ENCODE results near the gene JAM2. TPM values are rescaled to one million over a fixed set of nuclear protein-coding genes. Genes with fewer than 3 reads are reported as not detected.

JAM2 gene
- total and polyA plus RNA-seq, 10 of the 15 experiments (the other 5 are each of a cell fraction or from before 2014, with no cell fraction given): 2.1 to 30.4 (median 8.6) TPM

DNA sequence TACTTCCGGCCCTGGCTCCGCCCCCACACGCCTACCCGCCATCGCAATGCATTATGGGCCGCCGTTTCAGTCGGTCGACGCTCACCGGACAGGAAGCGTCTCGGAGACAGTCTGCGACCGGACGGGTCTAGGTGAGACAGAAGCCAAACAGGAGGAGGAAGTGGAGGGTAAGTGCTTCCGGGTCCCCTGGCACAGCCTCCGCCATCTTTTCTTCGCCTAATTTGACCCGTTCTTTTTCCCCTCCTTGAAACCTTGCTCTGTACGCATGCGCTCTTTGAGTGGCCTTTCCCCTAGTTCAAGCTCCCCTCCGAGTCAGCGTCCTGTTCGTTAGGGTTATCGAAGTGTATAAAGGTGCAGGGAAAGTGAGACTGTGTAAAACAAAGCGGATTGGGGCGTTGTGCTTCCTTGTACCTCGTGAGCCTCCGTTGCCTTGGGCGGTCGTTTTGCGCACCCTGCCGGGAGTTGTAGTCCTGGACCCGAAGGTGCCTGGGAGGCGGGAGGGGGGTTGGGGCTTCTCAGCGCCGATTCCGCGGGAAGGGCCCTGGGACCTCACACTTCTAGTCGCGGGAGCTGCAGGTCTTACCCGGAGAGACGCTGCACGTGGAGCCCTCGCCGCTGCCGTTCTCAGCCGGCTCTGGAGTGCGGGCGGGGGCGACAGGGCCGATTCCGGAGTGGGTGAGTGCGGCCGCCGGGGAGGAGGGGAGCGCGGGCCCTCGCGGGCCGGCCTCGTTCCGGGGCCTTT lies 96.0 kb downstream of the JAM2 start, which contains the start of the genes ATP5PF and GABPA (continued):
- TF ChIP-seq, protein P1, sequence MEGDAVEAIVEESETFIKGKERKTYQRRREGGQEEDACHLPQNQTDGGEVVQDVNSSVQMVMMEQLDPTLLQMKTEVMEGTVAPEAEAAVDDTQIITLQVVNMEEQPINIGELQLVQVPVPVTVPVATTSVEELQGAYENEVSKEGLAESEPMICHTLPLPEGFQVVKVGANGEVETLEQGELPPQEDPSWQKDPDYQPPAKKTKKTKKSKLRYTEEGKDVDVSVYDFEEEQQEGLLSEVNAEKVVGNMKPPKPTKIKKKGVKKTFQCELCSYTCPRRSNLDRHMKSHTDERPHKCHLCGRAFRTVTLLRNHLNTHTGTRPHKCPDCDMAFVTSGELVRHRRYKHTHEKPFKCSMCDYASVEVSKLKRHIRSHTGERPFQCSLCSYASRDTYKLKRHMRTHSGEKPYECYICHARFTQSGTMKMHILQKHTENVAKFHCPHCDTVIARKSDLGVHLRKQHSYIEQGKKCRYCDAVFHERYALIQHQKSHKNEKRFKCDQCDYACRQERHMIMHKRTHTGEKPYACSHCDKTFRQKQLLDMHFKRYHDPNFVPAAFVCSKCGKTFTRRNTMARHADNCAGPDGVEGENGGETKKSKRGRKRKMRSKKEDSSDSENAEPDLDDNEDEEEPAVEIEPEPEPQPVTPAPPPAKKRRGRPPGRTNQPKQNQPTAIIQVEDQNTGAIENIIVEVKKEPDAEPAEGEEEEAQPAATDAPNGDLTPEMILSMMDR (IDR thresholded peaks at IDR 0.05 in 2 of 3, conservative IDR thresholded peaks at IDR 0.05 in 1 of 3; ENCODE audit: control insufficient read depth in 2 of 3, extremely low read depth in 1 of 3, insufficient read depth in 1 of 3, low read depth in 3 of 3, low read length in 3 of 3): no peak
- TF ChIP-seq STAT3 (IDR thresholded peaks at IDR 0.05; ENCODE audit: low read depth, low read length): no peak
- TF ChIP-seq RFX5 (IDR thresholded peaks at IDR 0.05; ENCODE audit: low read depth, low read length): no peak
- peak; percentile 72 for TF ChIP-seq MAX (IDR thresholded peaks at IDR 0.05; ENCODE audit: low read depth, low read length)
- 0 out of 2 replicates have a peak, but pooled peaks have one; percentile 0 for TF ChIP-seq MEF2A (IDR thresholded peaks at IDR 0.05; ENCODE audit: insufficient read depth, low read depth, low read length)
- no peak for TF ChIP-seq PAX8 (IDR thresholded peaks at IDR 0.05)
- TF ChIP-seq SIX5 (IDR thresholded peaks at IDR 0.05; ENCODE audit: low read depth, low read length, severe bottlenecking): peak; percentile 77
- no peak for TF ChIP-seq EZH2 (IDR thresholded peaks at IDR 0.05; ENCODE audit: borderline replicate concordance, control insufficient read depth, low read depth, low read length)
- TF ChIP-seq ZNF217 (IDR thresholded peaks at IDR 0.05): no peak
- no peak for TF ChIP-seq KDM1A (IDR thresholded peaks at IDR 0.05; ENCODE audit: borderline replicate concordance)
- no peak for TF ChIP-seq ZNF24 (IDR thresholded peaks at IDR 0.05)
- peak; percentile 50 for TF ChIP-seq NRF1 (conservative IDR thresholded peaks at IDR 0.05; ENCODE audit: low read depth, low read length)
- no peak for TF ChIP-seq MEF2B (IDR thresholded peaks at IDR 0.05; ENCODE audit: partially characterized antibody, poor library complexity, severe bottlenecking)
- TF ChIP-seq CREB1 (IDR thresholded peaks at IDR 0.05; ENCODE audit: low read depth): peak; percentile 82
- no peak for TF ChIP-seq EED (IDR thresholded peaks at IDR 0.05; ENCODE audit: low read depth)
- peak; percentile 74; the same call in 1 of the 2 replicates for TF ChIP-seq STAT1 (conservative IDR thresholded peaks at IDR 0.05)
- TF ChIP-seq HDAC6 (IDR thresholded peaks at IDR 0.05; ENCODE audit: unreplicated experiment): no peak
- peak; percentile 98 for TF ChIP-seq IKZF1 (conservative IDR thresholded peaks at IDR 0.05)
- peak; percentile 95; the same call in 1 of the 2 replicates for TF ChIP-seq RB1 (IDR thresholded peaks at IDR 0.05; ENCODE audit: borderline replicate concordance)
- TF ChIP-seq, protein P2, sequence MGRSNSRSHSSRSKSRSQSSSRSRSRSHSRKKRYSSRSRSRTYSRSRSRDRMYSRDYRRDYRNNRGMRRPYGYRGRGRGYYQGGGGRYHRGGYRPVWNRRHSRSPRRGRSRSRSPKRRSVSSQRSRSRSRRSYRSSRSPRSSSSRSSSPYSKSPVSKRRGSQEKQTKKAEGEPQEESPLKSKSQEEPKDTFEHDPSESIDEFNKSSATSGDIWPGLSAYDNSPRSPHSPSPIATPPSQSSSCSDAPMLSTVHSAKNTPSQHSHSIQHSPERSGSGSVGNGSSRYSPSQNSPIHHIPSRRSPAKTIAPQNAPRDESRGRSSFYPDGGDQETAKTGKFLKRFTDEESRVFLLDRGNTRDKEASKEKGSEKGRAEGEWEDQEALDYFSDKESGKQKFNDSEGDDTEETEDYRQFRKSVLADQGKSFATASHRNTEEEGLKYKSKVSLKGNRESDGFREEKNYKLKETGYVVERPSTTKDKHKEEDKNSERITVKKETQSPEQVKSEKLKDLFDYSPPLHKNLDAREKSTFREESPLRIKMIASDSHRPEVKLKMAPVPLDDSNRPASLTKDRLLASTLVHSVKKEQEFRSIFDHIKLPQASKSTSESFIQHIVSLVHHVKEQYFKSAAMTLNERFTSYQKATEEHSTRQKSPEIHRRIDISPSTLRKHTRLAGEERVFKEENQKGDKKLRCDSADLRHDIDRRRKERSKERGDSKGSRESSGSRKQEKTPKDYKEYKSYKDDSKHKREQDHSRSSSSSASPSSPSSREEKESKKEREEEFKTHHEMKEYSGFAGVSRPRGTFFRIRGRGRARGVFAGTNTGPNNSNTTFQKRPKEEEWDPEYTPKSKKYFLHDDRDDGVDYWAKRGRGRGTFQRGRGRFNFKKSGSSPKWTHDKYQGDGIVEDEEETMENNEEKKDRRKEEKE (IDR thresholded peaks at IDR 0.05): no peak
- TF ChIP-seq GABPA (IDR thresholded peaks at IDR 0.05; ENCODE audit: low read depth): peak; percentile 99
- peak; percentile 94 for TF ChIP-seq RELB (IDR thresholded peaks at IDR 0.05; ENCODE audit: low read depth)
- TF ChIP-seq, protein P3, sequence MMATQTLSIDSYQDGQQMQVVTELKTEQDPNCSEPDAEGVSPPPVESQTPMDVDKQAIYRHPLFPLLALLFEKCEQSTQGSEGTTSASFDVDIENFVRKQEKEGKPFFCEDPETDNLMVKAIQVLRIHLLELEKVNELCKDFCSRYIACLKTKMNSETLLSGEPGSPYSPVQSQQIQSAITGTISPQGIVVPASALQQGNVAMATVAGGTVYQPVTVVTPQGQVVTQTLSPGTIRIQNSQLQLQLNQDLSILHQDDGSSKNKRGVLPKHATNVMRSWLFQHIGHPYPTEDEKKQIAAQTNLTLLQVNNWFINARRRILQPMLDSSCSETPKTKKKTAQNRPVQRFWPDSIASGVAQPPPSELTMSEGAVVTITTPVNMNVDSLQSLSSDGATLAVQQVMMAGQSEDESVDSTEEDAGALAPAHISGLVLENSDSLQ (IDR thresholded peaks at IDR 0.05): peak; percentile 80
